HEK293T (cell line): ENCODE data around the gene ANKRD62.

Experiments
- CTCF ChIA-PET: fragments of 350-600 bp; formaldehyde crosslinking; extraction: SDS; loops from one replicate; lab custom pipeline; 2021; ENCODE audit warnings: antibody characterized with exemption, inconsistent platforms; lab: Yijun Ruan, JAX
- POLR2A ChIA-PET: fragments of 350-600 bp; formaldehyde crosslinking; extraction: SDS; loops from one replicate; lab custom pipeline; 2020; ENCODE audit warnings: antibody characterized with exemption, inconsistent platforms; lab: Yijun Ruan, JAX
- DNase-seq: peaks from one replicate; pipeline ENCODE4 v3.0.0; 2012; ENCODE audit warnings: mixed read lengths; ENCODE audit errors: extremely low spot score
- ARNT ChIP-seq: fragments of 450-650 bp; IDR thresholded peaks from 2 replicates; pipeline ENCODE4 v1.6.1; 2017; ENCODE audit warnings: mild to moderate bottlenecking
- BHLHE40 ChIP-seq: fragments of 450-650 bp; IDR thresholded peaks from 2 replicates; pipeline ENCODE4 v1.6.1; 2016; ENCODE audit warnings: mild to moderate bottlenecking, moderate library complexity, borderline replicate concordance
- CTBP1 ChIP-seq: fragments of 450-650 bp; IDR thresholded peaks from 2 replicates; pipeline ENCODE4 v1.6.1; 2016; ENCODE audit warnings: borderline replicate concordance
- ELF4 ChIP-seq: fragments of 450-650 bp; IDR thresholded peaks from 2 replicates; pipeline ENCODE4 v1.6.1; 2017; ENCODE audit warnings: antibody characterized with exemption
- FOXA1 ChIP-seq: fragments of 450-650 bp; IDR thresholded peaks from 2 replicates; pipeline ENCODE4 v1.6.1; 2016; ENCODE audit warnings: mild to moderate bottlenecking
- FOXK2 ChIP-seq: fragments of 450-650 bp; IDR thresholded peaks from 2 replicates; pipeline ENCODE4 v1.6.1; 2016; ENCODE audit warnings: mild to moderate bottlenecking
- FOXM1 ChIP-seq: fragments of 450-650 bp; IDR thresholded peaks from 2 replicates; pipeline ENCODE4 v1.6.1; 2017; ENCODE audit warnings: mild to moderate bottlenecking, borderline replicate concordance
- HDGF ChIP-seq: fragments of 450-650 bp; IDR thresholded peaks from 2 replicates; pipeline ENCODE4 v1.6.1; 2017; ENCODE audit warnings: antibody characterized with exemption, borderline replicate concordance
- L3MBTL2 ChIP-seq: fragments of 450-650 bp; conservative IDR thresholded peaks from 2 replicates; pipeline ENCODE4 v1.6.1; 2016; ENCODE audit warnings: mild to moderate bottlenecking
- LEF1 ChIP-seq: fragments of 450-650 bp; IDR thresholded peaks from 2 replicates; pipeline ENCODE4 v1.6.1; 2017; ENCODE audit warnings: mild to moderate bottlenecking, borderline replicate concordance
- NFRKB ChIP-seq: fragments of 450-650 bp; IDR thresholded peaks from 2 replicates; pipeline ENCODE4 v1.6.1; 2016; ENCODE audit warnings: mild to moderate bottlenecking, moderate library complexity
- PKNOX1 ChIP-seq: fragments of 450-650 bp; IDR thresholded peaks from 2 replicates; pipeline ENCODE4 v1.6.1; 2016
- SP1 ChIP-seq: fragments of 450-650 bp; IDR thresholded peaks from 2 replicates; pipeline ENCODE4 v1.6.1; 2017
- SUZ12 ChIP-seq: fragments of 450-650 bp; IDR thresholded peaks from 2 replicates; pipeline ENCODE4 v1.6.1; 2016; ENCODE audit warnings: mild to moderate bottlenecking
- TARDBP ChIP-seq: fragments of 450-650 bp; IDR thresholded peaks from 2 replicates; pipeline ENCODE4 v1.6.1; 2016
- ZNF384 ChIP-seq: fragments of 450-650 bp; IDR thresholded peaks from 2 replicates; pipeline ENCODE4 v1.6.1; 2016

ANKRD62 gene

GRCh38 chr18:12086677-12087470, 6.8 kb upstream of the ANKRD62 start:
- no peak for TF ChIP-seq L3MBTL2
- no peak for TF ChIP-seq ELF4
- no peak for TF ChIP-seq HDGF
- TF ChIP-seq FOXA1: no peak
- no peak for TF ChIP-seq ARNT
- TF ChIP-seq TARDBP: no peak
- no peak for TF ChIP-seq SP1
- TF ChIP-seq SUZ12: no peak
- TF ChIP-seq FOXM1: no peak
- TF ChIP-seq CTBP1: no peak
- TF ChIP-seq FOXK2: no peak
- no peak for TF ChIP-seq LEF1
- no peak for TF ChIP-seq PKNOX1
- TF ChIP-seq BHLHE40: no peak
- DNase-seq: no peak
- ChIA-PET CTCF (no interaction called here), POLR2A (no interaction called here)

DNA sequence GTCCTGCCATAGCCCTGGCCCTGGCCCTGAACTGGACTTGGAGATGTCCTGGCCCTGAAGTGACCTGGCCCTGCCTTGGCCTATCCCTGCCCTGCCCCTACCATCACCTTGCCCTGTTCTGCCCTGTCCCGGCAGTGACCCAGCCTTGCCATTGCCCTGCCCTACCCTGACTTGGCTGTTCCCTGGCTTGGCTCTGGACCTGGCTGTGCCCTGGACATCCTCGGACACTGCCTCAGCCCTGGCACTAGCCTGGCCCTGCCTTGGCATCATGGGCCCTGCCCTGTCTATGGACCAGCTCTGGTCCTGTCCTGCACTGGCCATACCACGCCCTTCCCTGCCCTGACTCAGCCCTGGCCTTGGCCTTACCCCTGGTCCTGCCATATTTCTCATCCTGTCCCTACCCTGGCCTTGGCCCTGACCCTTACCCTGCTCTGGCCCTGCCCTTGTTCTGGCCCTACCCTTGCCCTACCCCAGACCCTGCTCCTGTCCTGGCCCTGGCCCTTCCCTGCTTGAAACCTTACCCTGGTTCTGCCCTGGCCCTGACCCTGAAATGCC, 6.1 kb upstream of the ANKRD62 start:
- TF ChIP-seq ARNT (no peak), ZNF384 (no peak), FOXK2 (no peak), SUZ12 (no peak), L3MBTL2 (no peak), PKNOX1 (no peak), FOXM1 (no peak), SP1 (no peak), TARDBP (no peak), CTBP1 (no peak), ELF4 (no peak), HDGF (no peak), FOXA1 (no peak), BHLHE40 (no peak), LEF1 (no peak), NFRKB (no peak)
- POLR2A ChIA-PET: no interaction called here

GRCh38 chr18:12088096-12088495, 5.5 kb upstream of the ANKRD62 start:
- POLR2A ChIA-PET: no interaction called here
- CTCF ChIA-PET: no interaction called here
- DNase-seq: no peak
- TF ChIP-seq ZNF384 (no peak), BHLHE40 (no peak), L3MBTL2 (no peak), SUZ12 (no peak), TARDBP (no peak), ELF4 (no peak), CTBP1 (no peak)

More for the DNA sequence above, 6.1 kb upstream of the ANKRD62 start:
- CTCF ChIA-PET: no interaction called here
- DNase-seq: no peak

GRCh38 chr18:12088731-12089375, 4.8 kb upstream of the ANKRD62 start:
- no peak for DNase-seq
- CTCF ChIA-PET: no interaction called here
- POLR2A ChIA-PET: no interaction called here
- no peak for TF ChIP-seq FOXM1
- no peak for TF ChIP-seq ZNF384
- TF ChIP-seq L3MBTL2: no peak
- TF ChIP-seq FOXK2: no peak
- TF ChIP-seq BHLHE40: no peak
- no peak for TF ChIP-seq PKNOX1

DNA sequence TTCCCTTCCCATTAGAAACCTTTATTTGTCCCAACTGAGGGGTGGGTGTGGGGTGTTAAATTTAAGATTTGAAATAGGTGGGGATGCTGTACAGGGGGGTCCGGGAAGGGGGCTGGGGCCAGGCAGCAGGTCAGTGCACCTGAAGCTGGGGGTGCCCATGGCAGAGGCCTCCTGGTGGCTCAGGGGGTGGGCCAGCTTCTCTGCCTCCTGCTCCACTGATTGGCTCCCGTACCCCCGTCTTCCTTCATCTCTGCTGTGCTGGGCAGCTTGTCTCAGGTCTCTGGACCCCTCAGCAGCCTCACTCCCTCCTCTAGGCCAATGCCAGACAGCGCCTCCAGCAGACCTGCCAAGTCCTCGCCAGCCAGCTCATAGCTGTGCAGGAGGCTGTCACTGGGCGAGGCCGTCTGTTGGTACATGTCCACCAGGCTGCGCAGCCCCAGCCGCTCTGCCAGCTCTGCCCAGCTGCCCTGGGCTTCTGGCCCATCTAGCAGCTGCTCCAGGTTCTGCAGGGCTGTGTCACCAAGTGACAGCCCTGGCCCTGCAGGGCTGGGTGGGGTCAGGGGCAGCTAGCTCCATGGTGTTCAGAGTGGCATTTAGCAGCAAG, 2.0 kb upstream of the ANKRD62 start:
- POLR2A ChIA-PET: no interaction called here
- DNase-seq: no peak

More for the DNA sequence above, 2.0 kb upstream of the ANKRD62 start:
- TF ChIP-seq ZNF384: no peak
- no peak for TF ChIP-seq SP1
- TF ChIP-seq TARDBP: no peak
- no peak for TF ChIP-seq ELF4
- TF ChIP-seq BHLHE40: no peak
- no peak for TF ChIP-seq ARNT
- TF ChIP-seq NFRKB: no peak
- TF ChIP-seq LEF1: no peak
- no peak for TF ChIP-seq PKNOX1
- TF ChIP-seq SUZ12: no peak
- no peak for TF ChIP-seq CTBP1
- no peak for TF ChIP-seq HDGF
- no peak for TF ChIP-seq FOXM1
- TF ChIP-seq L3MBTL2: no peak
- TF ChIP-seq FOXA1: no peak
- TF ChIP-seq FOXK2: no peak
- CTCF ChIA-PET: interaction anchor here (0.9 to 1.0 kb wide), 2 partner anchors 10 to 145 kb away, joined by 3 to 4 read pairs; no protein-coding TSS in a partner anchor
